MM.1S (cell line): Measurements from ENCODE around the gene MBD2.

Experiments
- DNase-seq: peaks from one replicate; pipeline ENCODE4 v3.0.0-alpha.2; 2015
- H2AFZ ChIP-seq: fragments of 300-600 bp; sonication (generic); 2 replicates; pipeline ENCODE4 v1.6.0; 2016; ENCODE audit warnings: antibody characterized with exemption, low read length
- H3F3A ChIP-seq: fragments of 300-600 bp; sonication (generic); 2 replicates; pipeline ENCODE4 v1.6.1; 2016; ENCODE audit warnings: mild to moderate bottlenecking, antibody characterized with exemption, low read length, moderate library complexity, mixed read lengths; ENCODE audit not compliant: insufficient read depth
- H3K27ac ChIP-seq: fragments of 300-600 bp; sonication (generic); 2 replicates; pipeline ENCODE4 v1.5.1; 2016; ENCODE audit warnings: mild to moderate bottlenecking, low read length
- H3K27me3 ChIP-seq: fragments of 300-600 bp; sonication (generic); replicated peaks from 2 replicates; pipeline ENCODE4 v1.6.0; 2016; ENCODE audit warnings: low read length; ENCODE audit not compliant: insufficient read depth
- H3K36me3 ChIP-seq: fragments of 300-600 bp; sonication (generic); replicated peaks from 2 replicates; pipeline ENCODE4 v1.6.1; 2016; ENCODE audit warnings: mild to moderate bottlenecking, low read length, mixed read lengths; ENCODE audit not compliant: insufficient read depth
- H3K4me1 ChIP-seq: fragments of 300-600 bp; sonication (generic); 2 replicates; pipeline ENCODE4 v1.6.1; 2016; ENCODE audit warnings: low read length, mixed read lengths
- H3K4me2 ChIP-seq: fragments of 300-600 bp; sonication (generic); 2 replicates; pipeline ENCODE4 v1.6.0; 2016; ENCODE audit warnings: low read depth, low read length
- H3K4me3 ChIP-seq: fragments of 300-600 bp; sonication (generic); 2 replicates; pipeline ENCODE4 v1.5.1; 2016; ENCODE audit warnings: low read length, mixed read lengths
- H3K79me2 ChIP-seq: fragments of 300-600 bp; sonication (generic); 2 replicates; pipeline ENCODE4 v1.6.1; 2016; ENCODE audit warnings: mixed run types, low read length, mixed read lengths
- H3K9ac ChIP-seq: fragments of 300-600 bp; sonication (generic); 2 replicates; pipeline ENCODE4 v1.6.1; 2016; ENCODE audit warnings: low read length, mixed read lengths
- H3K9me2 ChIP-seq: fragments of 300-600 bp; sonication (generic); replicated peaks from 2 replicates; pipeline ENCODE4 v1.6.1; 2016; ENCODE audit warnings: mild to moderate bottlenecking, low read length, mixed read lengths; ENCODE audit not compliant: insufficient read depth
- H3K9me3 ChIP-seq: fragments of 300-600 bp; sonication (generic); replicated peaks from 2 replicates; pipeline ENCODE4 v1.6.1; 2016; ENCODE audit warnings: mild to moderate bottlenecking, low read length, mixed read lengths; ENCODE audit not compliant: insufficient read depth
- H4K20me1 ChIP-seq: fragments of 300-600 bp; sonication (generic); 2 replicates; pipeline ENCODE4 v1.6.1; 2016; ENCODE audit warnings: mild to moderate bottlenecking, low read length, moderate library complexity, mixed read lengths; ENCODE audit not compliant: insufficient read depth
- CTCF ChIP-seq: fragments of 300-600 bp; sonication (generic); IDR thresholded peaks from 2 replicates; pipeline ENCODE4 v1.5.1; 2016; ENCODE audit warnings: antibody characterized with exemption, low read length, mixed read lengths
- EZH2 ChIP-seq: fragments of 300-600 bp; sonication (generic); optimal IDR thresholded peaks from 2 replicates; pipeline ENCODE3; 2017; ENCODE audit warnings: low read depth, mild to moderate bottlenecking, antibody characterized with exemption, low read length, mixed read lengths
- EZH2phosphoT487 ChIP-seq: fragments of 300-600 bp; sonication (generic); IDR thresholded peaks from 2 replicates; pipeline ENCODE4 v1.6.1; 2018; ENCODE audit warnings: antibody characterized with exemption, low read length

The MBD2 gene

GRCh38 chr18:54161267-54161666 lies 63.2 kb downstream of the MBD2 start:
- Histone ChIP-seq H2AFZ (no peak overlapping the region), H3F3A (no peaks in the 10 kb centered on the region), H3K27me3 (no peaks in the 10 kb centered on the region), H3K9me2 (no peaks in the 10 kb centered on the region), H3K9ac (no peak overlapping the region), H3K9me3 (no peaks in the 10 kb centered on the region), H3K4me3 (no peak overlapping the region), H3K27ac (no peak overlapping the region), H3K79me2 (peaks cover 32% of the 10 kb centered on the region), H3K4me1 (no peaks in the 10 kb centered on the region), H3K36me3 (peaks cover 6% of the 10 kb centered on the region; the same call in 1 of the 2 replicates), H3K4me2 (no peak overlapping the region), H4K20me1 (no peaks in the 10 kb centered on the region)
- TF ChIP-seq EZH2phosphoT487 (no peak), EZH2 (no peak), CTCF (no peak)
- DNase-seq, result no peak

- H3K4me2 ChIP-seq, result no peak overlapping the region
- no peaks in the 10 kb centered on the region for H3K9me3 ChIP-seq
- H3K27me3 ChIP-seq, result no peaks in the 10 kb centered on the region
- DNase-seq, result no peak
- no peak overlapping the region for H3K4me3 ChIP-seq
- no peaks in the 10 kb centered on the region for H4K20me1 ChIP-seq
- no peaks in the 10 kb centered on the region; the same call in 1 of the 2 replicates for H3K36me3 ChIP-seq
- H3K9me2 ChIP-seq, result no peaks in the 10 kb centered on the region
- H3K9ac ChIP-seq, result no peak overlapping the region
- TF ChIP-seq CTCF (no peak), EZH2 (no peak), EZH2phosphoT487 (no peak)
- H3K4me1 ChIP-seq, result no peaks in the 10 kb centered on the region
- H3K79me2 ChIP-seq, result peaks cover 31% of the 10 kb centered on the region
- no peak overlapping the region for H2AFZ ChIP-seq
- H3K27ac ChIP-seq, result no peak overlapping the region
- H3F3A ChIP-seq, result no peaks in the 10 kb centered on the region
Observed at GRCh38 chr18:54159906-54160305, 64.6 kb downstream of the MBD2 start.

- Histone ChIP-seq H3K36me3 (no peaks in the 10 kb centered on the region; the same call in 1 of the 2 replicates), H3K4me1 (no peaks in the 10 kb centered on the region), H3K79me2 (peaks cover 23% of the 10 kb centered on the region), H3K4me2 (no peak overlapping the region), H3K27me3 (no peaks in the 10 kb centered on the region), H2AFZ (no peak overlapping the region), H3K27ac (no peak overlapping the region), H3K9me2 (no peaks in the 10 kb centered on the region), H3K9ac (no peak overlapping the region), H3K4me3 (no peak overlapping the region), H4K20me1 (no peaks in the 10 kb centered on the region), H3F3A (no peaks in the 10 kb centered on the region), H3K9me3 (no peaks in the 10 kb centered on the region)
- DNase-seq, result no peak
- TF ChIP-seq EZH2phosphoT487 (no peak), CTCF (no peak), EZH2 (no peak)
Observed at GRCh38 chr18:54157646-54158385, 66.7 kb downstream of the MBD2 start.
